ENCODE results near the gene TBL1X.
"Not testable (repeated sequence)": the region's sequence is repeated elsewhere in the genome, so short reads cannot be mapped to it uniquely, and the experiment has no call there.

The TBL1X gene

GRCh38 chrX:9447906-9448305 lies 17.0 kb upstream of the TBL1X start:
- Histone ChIP-seq H3K27me3 (ENCODE audit: control insufficient read depth in 3 of 3, insufficient read depth in 3 of 3, low read depth in 1 of 3, low read length in 3 of 3) (no peaks in the 10 kb centered on the region), H3K27ac (replicated peaks; ENCODE audit: low read length) (no peak overlapping the region), H2BK120ac (ENCODE audit: low read depth, low read length) (no peak overlapping the region), H4K8ac (ENCODE audit: low read depth, low read length) (no peak overlapping the region), H2BK5ac (ENCODE audit: low read length) (no peak overlapping the region), H3K4me3 (ENCODE audit: low read length in 2 of 2) (no peak overlapping the region), H2BK12ac (ENCODE audit: low read length) (no peak overlapping the region), H3K9me3 (replicated peaks in 1 of 2; ENCODE audit: control insufficient read depth in 2 of 2, insufficient read depth in 1 of 2, low read depth in 1 of 2, low read length in 2 of 2) (no peaks in the 10 kb centered on the region), H3K4me2 (ENCODE audit: insufficient read depth, low read length, poor library complexity, severe bottlenecking) (no peak overlapping the region), H3K23ac (ENCODE audit: low read depth, low read length, poor library complexity) (no peak overlapping the region), H2BK15ac (ENCODE audit: low read length) (no peak overlapping the region), H3K9ac (ENCODE audit: low read depth, low read length, poor library complexity) (no peak overlapping the region), H3K14ac (ENCODE audit: low read length) (no peak overlapping the region), H2AFZ (ENCODE audit: low read length) (no peak overlapping the region), H3K79me1 (ENCODE audit: low read depth, low read length) (no peaks in the 10 kb centered on the region), H4K91ac (ENCODE audit: low read depth, low read length, poor library complexity) (no peak overlapping the region), H2AK5ac (ENCODE audit: low read depth, low read length) (no peak overlapping the region), H3K4ac (ENCODE audit: low read length) (no peak overlapping the region), H3K4me1 (ENCODE audit: control insufficient read depth in 2 of 2, insufficient read depth in 1 of 2, low read depth in 1 of 2, low read length in 2 of 2) (no peaks in the 10 kb centered on the region), H3K36me3 (replicated peaks in 1 of 2; ENCODE audit: control insufficient read depth in 2 of 2, insufficient read depth in 2 of 2, low read length in 2 of 2) (no peaks in the 10 kb centered on the region), H3K18ac (ENCODE audit: low read length) (no peak overlapping the region)
- DNase-seq (ENCODE audit: low spot score) = no peak
- WGBS, 2 donors (ENCODE audit: extremely low coverage in 2 of 2, insufficient read length in 2 of 2, insufficient replicate concordance in 1 of 2) = no CpG with 5 or more reads among the region's 1 CpG

GRCh38 chrX:9456250-9457074 lies 8.4 kb upstream of the TBL1X start:
- Histone ChIP-seq H2BK5ac (ENCODE audit: low read length) (no peak overlapping the region), H3K4ac (ENCODE audit: low read length) (no peak overlapping the region), H2AFZ (ENCODE audit: low read length) (no peak overlapping the region), H3K79me1 (ENCODE audit: low read depth, low read length) (no peaks in the 10 kb centered on the region), H4K8ac (ENCODE audit: low read depth, low read length) (no peak overlapping the region), H3K4me1 (ENCODE audit: control insufficient read depth in 2 of 2, insufficient read depth in 1 of 2, low read depth in 1 of 2, low read length in 2 of 2) (no peaks in the 10 kb centered on the region), H3K36me3 (replicated peaks in 1 of 2; ENCODE audit: control insufficient read depth in 2 of 2, insufficient read depth in 2 of 2, low read length in 2 of 2) (no peaks in the 10 kb centered on the region), H3K14ac (ENCODE audit: low read length) (no peak overlapping the region), H3K9me3 (replicated peaks in 1 of 2; ENCODE audit: control insufficient read depth in 2 of 2, insufficient read depth in 1 of 2, low read depth in 1 of 2, low read length in 2 of 2) (no peaks in the 10 kb centered on the region), H2BK15ac (ENCODE audit: low read length) (no peak overlapping the region), H2AK5ac (ENCODE audit: low read depth, low read length) (no peak overlapping the region), H3K4me2 (ENCODE audit: insufficient read depth, low read length, poor library complexity, severe bottlenecking) (no peak overlapping the region), H3K27ac (replicated peaks; ENCODE audit: low read length) (no peak overlapping the region), H3K9ac (ENCODE audit: low read depth, low read length, poor library complexity) (no peak overlapping the region), H4K91ac (ENCODE audit: low read depth, low read length, poor library complexity) (no peak overlapping the region), H3K18ac (ENCODE audit: low read length) (no peak overlapping the region), H3K27me3 (ENCODE audit: control insufficient read depth in 3 of 3, insufficient read depth in 3 of 3, low read depth in 1 of 3, low read length in 3 of 3) (no peaks in the 10 kb centered on the region), H3K23ac (ENCODE audit: low read depth, low read length, poor library complexity) (no peak overlapping the region), H2BK12ac (ENCODE audit: low read length) (no peak overlapping the region), H2BK120ac (ENCODE audit: low read depth, low read length) (no peak overlapping the region), H3K4me3 (ENCODE audit: low read length in 2 of 2) (no peak overlapping the region)
- WGBS, 2 donors (ENCODE audit: extremely low coverage in 2 of 2, insufficient read length in 2 of 2, insufficient replicate concordance in 1 of 2) = no CpG with 5 or more reads among the region's 8 CpGs
- no peak for DNase-seq (ENCODE audit: low spot score)

GRCh38 chrX:9458034-9458433 lies 6.8 kb upstream of the TBL1X start:
- not testable (repeated sequence) for H3K27me3 ChIP-seq (ENCODE audit: control insufficient read depth in 3 of 3, insufficient read depth in 3 of 3, low read depth in 1 of 3, low read length in 3 of 3); H2AFZ ChIP-seq (ENCODE audit: low read length); H3K4ac ChIP-seq (ENCODE audit: low read length); H3K36me3 ChIP-seq (replicated peaks in 1 of 2; ENCODE audit: control insufficient read depth in 2 of 2, insufficient read depth in 2 of 2, low read length in 2 of 2); H3K79me1 ChIP-seq (ENCODE audit: low read depth, low read length); H2BK12ac ChIP-seq (ENCODE audit: low read length); H3K4me3 ChIP-seq (ENCODE audit: low read length in 2 of 2); H2BK120ac ChIP-seq (ENCODE audit: low read depth, low read length); H2BK15ac ChIP-seq (ENCODE audit: low read length); H3K23ac ChIP-seq (ENCODE audit: low read depth, low read length, poor library complexity); H2AK5ac ChIP-seq (ENCODE audit: low read depth, low read length); H3K9me3 ChIP-seq (replicated peaks in 1 of 2; ENCODE audit: control insufficient read depth in 2 of 2, insufficient read depth in 1 of 2, low read depth in 1 of 2, low read length in 2 of 2); H3K18ac ChIP-seq (ENCODE audit: low read length); H3K27ac ChIP-seq (replicated peaks; ENCODE audit: low read length); H3K9ac ChIP-seq (ENCODE audit: low read depth, low read length, poor library complexity); H4K8ac ChIP-seq (ENCODE audit: low read depth, low read length); H3K14ac ChIP-seq (ENCODE audit: low read length); H3K4me2 ChIP-seq (ENCODE audit: insufficient read depth, low read length, poor library complexity, severe bottlenecking); DNase-seq (ENCODE audit: low spot score); H4K91ac ChIP-seq (ENCODE audit: low read depth, low read length, poor library complexity); H3K4me1 ChIP-seq (ENCODE audit: control insufficient read depth in 2 of 2, insufficient read depth in 1 of 2, low read depth in 1 of 2, low read length in 2 of 2); H2BK5ac ChIP-seq (ENCODE audit: low read length)
- no CpG with 5 or more reads among the region's 12 CpGs for WGBS, 2 donors (ENCODE audit: extremely low coverage in 2 of 2, insufficient read length in 2 of 2, insufficient replicate concordance in 1 of 2)

- Histone ChIP-seq H2BK15ac (ENCODE audit: low read length) (no peak overlapping the region), H3K14ac (ENCODE audit: low read length) (no peak overlapping the region), H3K4me1 (ENCODE audit: control insufficient read depth in 2 of 2, insufficient read depth in 1 of 2, low read depth in 1 of 2, low read length in 2 of 2) (peaks cover 0 to 5% of the 10 kb centered on the region in 2 donors), H2AFZ (ENCODE audit: low read length) (no peak overlapping the region), H3K27me3 (ENCODE audit: control insufficient read depth in 3 of 3, insufficient read depth in 3 of 3, low read depth in 1 of 3, low read length in 3 of 3) (no peaks in the 10 kb centered on the region), H2AK5ac (ENCODE audit: low read depth, low read length) (no peak overlapping the region), H3K36me3 (replicated peaks in 1 of 2; ENCODE audit: control insufficient read depth in 2 of 2, insufficient read depth in 2 of 2, low read length in 2 of 2) (no peaks in the 10 kb centered on the region), H3K4ac (ENCODE audit: low read length) (no peak overlapping the region), H3K9ac (ENCODE audit: low read depth, low read length, poor library complexity) (no peak overlapping the region), H3K18ac (ENCODE audit: low read length) (no peak overlapping the region), H3K4me3 (ENCODE audit: low read length in 2 of 2) (no peak overlapping the region), H2BK5ac (ENCODE audit: low read length) (no peak overlapping the region), H4K8ac (ENCODE audit: low read depth, low read length) (no peak overlapping the region), H2BK12ac (ENCODE audit: low read length) (no peak overlapping the region), H3K4me2 (ENCODE audit: insufficient read depth, low read length, poor library complexity, severe bottlenecking) (no peak overlapping the region), H3K23ac (ENCODE audit: low read depth, low read length, poor library complexity) (no peak overlapping the region), H2BK120ac (ENCODE audit: low read depth, low read length) (no peak overlapping the region), H3K27ac (replicated peaks; ENCODE audit: low read length) (no peak overlapping the region), H4K91ac (ENCODE audit: low read depth, low read length, poor library complexity) (no peak overlapping the region), H3K79me1 (ENCODE audit: low read depth, low read length) (no peaks in the 10 kb centered on the region), H3K9me3 (replicated peaks in 1 of 2; ENCODE audit: control insufficient read depth in 2 of 2, insufficient read depth in 1 of 2, low read depth in 1 of 2, low read length in 2 of 2) (no peaks in the 10 kb centered on the region)
- no CpG with 5 or more reads among the region's 2 CpGs for WGBS, 2 donors (ENCODE audit: extremely low coverage in 2 of 2, insufficient read length in 2 of 2, insufficient replicate concordance in 1 of 2)
- DNase-seq (ENCODE audit: low spot score) = no peak
Observed at GRCh38 chrX:9458516-9459078, 6.3 kb upstream of the TBL1X start.

All from neuronal stem cell (in vitro differentiated cells).